WTC11 (cell line): Measurements from ENCODE around the gene SUGT1. TPM values are rescaled to one million over a fixed set of nuclear protein-coding genes. Genes with fewer than 3 reads are reported as not detected.

Experiments
- ATAC-seq: fragments of 200-7000 bp; cut with Tn5 transposase; 2 replicates; pipeline ENCODE4 v1.10.0; 2021; ENCODE audit warnings: mild to moderate bottlenecking, moderate library complexity
- Bru-seq: library from RNA; stranded (reverse); fragments of 400-500 nt; gene quantifications from one replicate; lab custom pipeline; 2021; lab: Mats Ljungman, UMichigan
- CTCF ChIA-PET: fragments of 300-600 bp; sonication (Branson Sonifier 250); formaldehyde crosslinking; loops from one replicate; lab custom pipeline; 2021; ENCODE audit warnings: antibody characterized with exemption; lab: Charles Lee
- POLR2A ChIA-PET: fragments of 350-600 bp; sonication (Branson Sonifier 250); formaldehyde crosslinking; loops from one replicate; lab custom pipeline; 2021; ENCODE audit warnings: antibody characterized with exemption; lab: Charles Lee
- DNase-seq: peaks from one replicate; pipeline ENCODE4 v3.0.0; 2021; ENCODE audit warnings: low spot score
- H3K27ac Mint-ChIP-seq: 2 replicates; pipeline ENCODE4 v1.8.0; 2021; ENCODE audit warnings: mixed read lengths
- H3K27me3 Mint-ChIP-seq: 2 replicates; pipeline ENCODE4 v1.8.0; 2021; ENCODE audit warnings: low read depth, mild to moderate bottlenecking, moderate library complexity, mixed read lengths
- H3K36me3 Mint-ChIP-seq: 2 replicates; pipeline ENCODE4 v1.8.0; 2021; ENCODE audit warnings: mixed read lengths
- H3K4me1 Mint-ChIP-seq: 2 replicates; pipeline ENCODE4 v1.8.0; 2022; ENCODE audit warnings: mixed read lengths
- H3K4me3 Mint-ChIP-seq: 2 replicates; pipeline ENCODE4 v1.8.0; 2021; ENCODE audit warnings: mild to moderate bottlenecking, moderate library complexity, mixed read lengths
- H3K9me3 Mint-ChIP-seq: 2 replicates; pipeline ENCODE4 v1.8.0; 2021; ENCODE audit warnings: mixed read lengths
- ATF1 ChIP-seq: sonication (generic); formaldehyde crosslinking; IDR thresholded peaks from 2 replicates; pipeline ENCODE4 v1.8.1; 2023; ENCODE audit warnings: mild to moderate bottlenecking, moderate library complexity, missing genetic modification reagents
- CBFB ChIP-seq: sonication (generic); formaldehyde crosslinking; IDR thresholded peaks from 2 replicates; pipeline ENCODE4 v1.8.1; 2022; ENCODE audit warnings: mild to moderate bottlenecking, low read depth, missing genetic modification reagents
- CDX4 ChIP-seq: fragments of 250-450 bp; sonication (Bioruptor Pico); IDR thresholded peaks from 2 replicates; pipeline ENCODE4 v1.9.0; 2021; ENCODE audit warnings: moderate library complexity, mild to moderate bottlenecking, inconsistent platforms, borderline replicate concordance
- CREB1 ChIP-seq: sonication (generic); formaldehyde crosslinking; IDR thresholded peaks from 2 replicates; pipeline ENCODE4 v1.8.0; 2023; ENCODE audit warnings: mild to moderate bottlenecking, missing genetic modification reagents
- CREM ChIP-seq: sonication (generic); formaldehyde crosslinking; IDR thresholded peaks from 2 replicates; pipeline ENCODE4 v1.8.1; 2022; ENCODE audit warnings: mild to moderate bottlenecking, missing genetic modification reagents, moderate library complexity
- ETV6 ChIP-seq: sonication (generic); formaldehyde crosslinking; IDR thresholded peaks from 2 replicates; pipeline ENCODE4 v1.8.1; 2022; ENCODE audit warnings: mild to moderate bottlenecking, missing genetic modification reagents
- FOXK1 ChIP-seq: sonication (generic); formaldehyde crosslinking; IDR thresholded peaks from 2 replicates; pipeline ENCODE4 v1.8.0; 2022; ENCODE audit warnings: mild to moderate bottlenecking, moderate library complexity, missing genetic modification reagents
- FOXP4 ChIP-seq: sonication (generic); formaldehyde crosslinking; IDR thresholded peaks from 2 replicates; pipeline ENCODE4 v1.8.0; 2022; ENCODE audit warnings: mild to moderate bottlenecking, missing genetic modification reagents
- IRF1 ChIP-seq: sonication (generic); formaldehyde crosslinking; IDR thresholded peaks from 2 replicates; pipeline ENCODE4 v1.8.0; 2023; ENCODE audit warnings: missing genetic modification reagents
- IRF2 ChIP-seq: sonication (generic); formaldehyde crosslinking; IDR thresholded peaks from 2 replicates; pipeline ENCODE4 v1.8.0; 2022; ENCODE audit warnings: low read depth, missing genetic modification reagents, borderline replicate concordance
- MYBL2 ChIP-seq: sonication (generic); formaldehyde crosslinking; IDR thresholded peaks from 2 replicates; pipeline ENCODE4 v1.8.1; 2023; ENCODE audit warnings: mild to moderate bottlenecking, moderate library complexity, missing genetic modification reagents
- NFYB ChIP-seq: sonication (generic); formaldehyde crosslinking; conservative IDR thresholded peaks from 2 replicates; pipeline ENCODE4 v1.8.0; 2022; ENCODE audit warnings: low read depth, missing genetic modification reagents
- NR1H2 ChIP-seq: sonication (generic); formaldehyde crosslinking; IDR thresholded peaks from 2 replicates; pipeline ENCODE4 v1.9.0; 2021; ENCODE audit warnings: mild to moderate bottlenecking, moderate library complexity, missing genetic modification reagents
- NR3C1 ChIP-seq: sonication (generic); formaldehyde crosslinking; conservative IDR thresholded peaks from 2 replicates; pipeline ENCODE4 v1.8.1; 2023; ENCODE audit warnings: low read depth, mild to moderate bottlenecking, missing genetic modification reagents
- SMAD3 ChIP-seq: sonication (generic); formaldehyde crosslinking; IDR thresholded peaks from 2 replicates; pipeline ENCODE4 v1.8.0; 2022; ENCODE audit warnings: missing genetic modification reagents, mild to moderate bottlenecking, borderline replicate concordance
- SMAD4 ChIP-seq: sonication (generic); formaldehyde crosslinking; IDR thresholded peaks from 2 replicates; pipeline ENCODE4 v1.8.0; 2022; ENCODE audit warnings: mild to moderate bottlenecking, missing genetic modification reagents
- ZMAT4 ChIP-seq: fragments of 250-450 bp; sonication (Bioruptor Pico); IDR thresholded peaks from 2 replicates; pipeline ENCODE4 v1.9.0; 2021; ENCODE audit warnings: mild to moderate bottlenecking
- ZNF232 ChIP-seq: sonication (generic); formaldehyde crosslinking; IDR thresholded peaks from 2 replicates; pipeline ENCODE4 v1.8.0; 2022; ENCODE audit warnings: mild to moderate bottlenecking, missing genetic modification reagents
- ZNF263 ChIP-seq: sonication (generic); formaldehyde crosslinking; IDR thresholded peaks from 2 replicates; pipeline ENCODE4 v1.8.1; 2022; ENCODE audit warnings: low read depth, mild to moderate bottlenecking, moderate library complexity, missing genetic modification reagents
- ZNF423 ChIP-seq: fragments of 250-450 bp; sonication (Bioruptor Pico); IDR thresholded peaks from 2 replicates; pipeline ENCODE4 v2.1.2; 2022; ENCODE audit warnings: mild to moderate bottlenecking, moderate library complexity
- long read RNA-seq, 3 experiments: library from RNA in 1 of 3; library from capped mRNA in 1 of 3; library from polyadenylated mRNA in 1 of 3; unstranded in 2 of 3; stranded (forward) in 1 of 3; transcript quantifications; one replicate each; pipeline ENCODE4 v2.0.0, GENCODE V29; 2021
- total RNA-seq: library from RNA; stranded (reverse); gene quantifications from 3 replicates; pipeline ENCODE4 v1.2.3, GENCODE V29; 2021
- TF ChIP-seq, protein P1 (sequence below): sonication (generic); formaldehyde crosslinking; IDR thresholded peaks from 2 replicates; pipeline ENCODE4 v1.8.1; 2022; ENCODE audit warnings: mild to moderate bottlenecking, missing genetic modification reagents, moderate library complexity, borderline replicate concordance
- TF ChIP-seq, protein P2 (sequence below): sonication (generic); formaldehyde crosslinking; IDR thresholded peaks from 2 replicates; pipeline ENCODE4 v1.8.1; 2023; ENCODE audit warnings: mild to moderate bottlenecking, missing genetic modification reagents
- TF ChIP-seq, protein P3 (sequence below): sonication (generic); formaldehyde crosslinking; IDR thresholded peaks from 2 replicates; pipeline ENCODE4 v1.8.1; 2023; ENCODE audit warnings: mild to moderate bottlenecking, moderate library complexity, missing genetic modification reagents

SUGT1 gene
- 74.8 to 77.6 TPM (median 76.3 TPM) in 3 replicates for total RNA-seq
- Bru-seq, nascent RNA, result percentile 93 among the genes with signal in this experiment
- long read RNA-seq, experiment 1, full-length matches to known transcripts, result 5 of 37 reads
- long read RNA-seq, experiment 1, partial matches to known transcripts, result 2 of 37 reads
- long read RNA-seq, experiment 1, other reads (novel, unspliced or antisense), result 30 of 37 reads
- long read RNA-seq, experiment 2, full-length matches to known transcripts, result 6 of 130 reads
- long read RNA-seq, experiment 2, partial matches to known transcripts, result 18 of 130 reads
- long read RNA-seq, experiment 2, other reads (novel, unspliced or antisense), result 106 of 130 reads
- long read RNA-seq, experiment 3, full-length matches to known transcripts, result 4 of 61 reads
- long read RNA-seq, experiment 3, partial matches to known transcripts, result 24 of 61 reads
- long read RNA-seq, experiment 3, other reads (novel, unspliced or antisense), result 33 of 61 reads

DNA sequence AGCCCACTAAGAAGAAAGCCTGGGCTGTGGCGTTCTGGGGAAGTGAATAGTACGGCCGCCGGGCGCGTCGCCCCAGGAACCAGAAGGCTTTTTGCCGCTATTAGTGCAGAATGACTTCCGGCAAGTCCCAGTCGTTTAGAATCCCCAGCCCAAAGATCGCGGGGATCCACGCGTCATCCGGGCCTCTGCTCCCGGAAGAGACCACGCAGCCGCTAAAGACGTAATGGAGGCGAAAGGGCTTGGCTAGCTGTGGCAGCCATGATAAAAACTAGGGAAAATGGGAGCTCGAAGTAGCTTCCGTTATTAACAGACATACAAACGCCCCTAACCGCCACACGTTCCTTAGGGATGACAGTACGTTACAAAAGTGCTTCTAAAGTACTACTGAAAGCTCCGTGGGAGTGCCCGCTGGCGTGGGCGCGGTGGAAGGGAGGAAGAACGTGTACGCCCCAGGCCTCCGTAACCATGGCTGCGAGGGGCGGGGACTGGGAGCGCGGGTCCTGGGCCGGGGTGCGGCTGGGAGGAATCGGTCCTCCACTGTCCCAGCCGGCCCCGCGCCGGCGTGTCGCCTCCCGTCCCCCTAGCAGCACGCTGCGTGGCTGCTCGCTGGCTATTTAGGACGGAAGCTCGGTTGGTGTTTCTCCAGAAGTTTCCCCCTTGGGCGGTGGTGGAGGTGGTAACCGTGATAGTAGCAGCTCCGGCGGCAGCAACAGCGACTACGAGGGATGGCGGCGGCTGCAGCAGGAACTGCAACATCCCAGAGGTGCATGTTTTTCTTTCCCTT, at the start of gene SUGT1:
SUGT1 (plus strand) TSS at position 641 of the 784 bp plus-strand sequence; CDS start at position 726, 85 bp downstream.
- Mint-ChIP-seq H3K4me1 (peaks cover 7% of the 10 kb centered on the region), H3K4me3 (no peak within 1 kb of the TSS), H3K27me3 (no peaks in the 10 kb centered on the region), H3K36me3 (peaks cover 24% of the 10 kb centered on the region), H3K27ac (no peak within 1 kb of the TSS), H3K9me3 (no peaks in the 10 kb centered on the region)
- ChIA-PET POLR2A (interaction anchor here (0.6 to 2.1 kb wide), 12 partner anchors 8 to 203 kb away, joined by 3 to 10 read pairs (median 6); partner anchors contain the start of gene PCDH8), CTCF (interaction anchor here (1.0 to 3.3 kb wide), 19 partner anchors 13 to 549 kb away, joined by 3 to 29 read pairs (median 6); partner anchors contain the start of genes CNMD and PCDH8)
- peak; percentile 96 for ATAC-seq
- peak; percentile 96 for DNase-seq
- TF ChIP-seq IRF1 (no peak), ZNF263 (CRISPR knock-in tag) (no peak), ETV6 (CRISPR knock-in tag) (no peak; the same call in 1 of the 2 replicates), FOXP4 (CRISPR knock-in tag) (no peak; the same call in 1 of the 2 replicates), NFYB (CRISPR knock-in tag) (no peak), ATF1 (CRISPR knock-in tag) (no peak), MYBL2 (CRISPR knock-in tag) (peak; percentile 67; the same call in 1 of the 2 replicates), NR3C1 (CRISPR knock-in tag) (0 out of 2 replicates have a peak, but pooled peaks have one; percentile 63), ZNF423 (CRISPR knock-in tag) (no peak), ZMAT4 (CRISPR knock-in tag) (no peak), CREB1 (CRISPR knock-in tag) (0 out of 2 replicates have a peak, but pooled peaks have one; percentile 21), FOXK1 (CRISPR knock-in tag) (peak; percentile 82), SMAD3 (CRISPR knock-in tag) (peak; percentile 38; the same call in 1 of the 2 replicates), CBFB (CRISPR knock-in tag) (peak; percentile 58; the same call in 1 of the 2 replicates), IRF2 (CRISPR knock-in tag) (no peak), ZNF232 (CRISPR knock-in tag) (peak; percentile 86; the same call in 1 of the 2 replicates), NR1H2 (CRISPR knock-in tag) (no peak), CREM (CRISPR knock-in tag) (peak; percentile 62; the same call in 1 of the 2 replicates), SMAD4 (CRISPR knock-in tag) (no peak), CDX4 (CRISPR knock-in tag) (no peak)
- TF ChIP-seq, protein P1, sequence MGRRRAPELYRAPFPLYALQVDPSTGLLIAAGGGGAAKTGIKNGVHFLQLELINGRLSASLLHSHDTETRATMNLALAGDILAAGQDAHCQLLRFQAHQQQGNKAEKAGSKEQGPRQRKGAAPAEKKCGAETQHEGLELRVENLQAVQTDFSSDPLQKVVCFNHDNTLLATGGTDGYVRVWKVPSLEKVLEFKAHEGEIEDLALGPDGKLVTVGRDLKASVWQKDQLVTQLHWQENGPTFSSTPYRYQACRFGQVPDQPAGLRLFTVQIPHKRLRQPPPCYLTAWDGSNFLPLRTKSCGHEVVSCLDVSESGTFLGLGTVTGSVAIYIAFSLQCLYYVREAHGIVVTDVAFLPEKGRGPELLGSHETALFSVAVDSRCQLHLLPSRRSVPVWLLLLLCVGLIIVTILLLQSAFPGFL (CRISPR knock-in tag), result 0 out of 2 replicates have a peak, but pooled peaks have one; percentile 55
- TF ChIP-seq, protein P2, sequence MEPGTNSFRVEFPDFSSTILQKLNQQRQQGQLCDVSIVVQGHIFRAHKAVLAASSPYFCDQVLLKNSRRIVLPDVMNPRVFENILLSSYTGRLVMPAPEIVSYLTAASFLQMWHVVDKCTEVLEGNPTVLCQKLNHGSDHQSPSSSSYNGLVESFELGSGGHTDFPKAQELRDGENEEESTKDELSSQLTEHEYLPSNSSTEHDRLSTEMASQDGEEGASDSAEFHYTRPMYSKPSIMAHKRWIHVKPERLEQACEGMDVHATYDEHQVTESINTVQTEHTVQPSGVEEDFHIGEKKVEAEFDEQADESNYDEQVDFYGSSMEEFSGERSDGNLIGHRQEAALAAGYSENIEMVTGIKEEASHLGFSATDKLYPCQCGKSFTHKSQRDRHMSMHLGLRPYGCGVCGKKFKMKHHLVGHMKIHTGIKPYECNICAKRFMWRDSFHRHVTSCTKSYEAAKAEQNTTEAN (CRISPR knock-in tag), result peak; percentile 56
- TF ChIP-seq, protein P3, sequence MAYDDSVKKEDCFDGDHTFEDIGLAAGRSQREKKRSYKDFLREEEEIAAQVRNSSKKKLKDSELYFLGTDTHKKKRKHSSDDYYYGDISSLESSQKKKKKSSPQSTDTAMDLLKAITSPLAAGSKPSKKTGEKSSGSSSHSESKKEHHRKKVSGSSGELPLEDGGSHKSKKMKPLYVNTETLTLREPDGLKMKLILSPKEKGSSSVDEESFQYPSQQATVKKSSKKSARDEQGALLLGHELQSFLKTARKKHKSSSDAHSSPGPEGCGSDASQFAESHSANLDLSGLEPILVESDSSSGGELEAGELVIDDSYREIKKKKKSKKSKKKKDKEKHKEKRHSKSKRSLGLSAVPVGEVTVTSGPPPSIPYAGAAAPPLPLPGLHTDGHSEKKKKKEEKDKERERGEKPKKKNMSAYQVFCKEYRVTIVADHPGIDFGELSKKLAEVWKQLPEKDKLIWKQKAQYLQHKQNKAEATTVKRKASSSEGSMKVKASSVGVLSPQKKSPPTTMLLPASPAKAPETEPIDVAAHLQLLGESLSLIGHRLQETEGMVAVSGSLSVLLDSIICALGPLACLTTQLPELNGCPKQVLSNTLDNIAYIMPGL (CRISPR knock-in tag), result peak; percentile 97
